Gastrocnemius medialis (tissue), 4 donors: Measurements from ENCODE around the gene TMEM132D. TPM values are rescaled to one million over a fixed set of nuclear protein-coding genes. Genes with fewer than 3 reads are reported as not detected.
"Not testable (repeated sequence)": the region's sequence is repeated elsewhere in the genome, so short reads cannot be mapped to it uniquely, and the experiment has no call there.

Experiments used
- ATAC-seq, 2 donors: fragments of 150-250 bp; one replicate each; pipeline ENCODE4 v1.9.1; 2016
- DNase-seq, 2 donors: peaks; one replicate each; pipeline ENCODE4 v3.0.0-alpha.2; 2019
- H3K27ac ChIP-seq, 4 donors: fragments of 200-600 bp; sonication (generic); 1 replicate in 1 of 4; 2 replicates in 3 of 4; pipeline ENCODE4 v1.5.1; 2016 to 2018; ENCODE audit warnings: mild to moderate bottlenecking in 2 of 4, moderate library complexity in 1 of 4
- H3K27me3 ChIP-seq, 3 donors: fragments of 200-600 bp; sonication (generic) in 2 of 3; 1 replicate in 1 of 3; 2 replicates in 2 of 3; pipeline versions ENCODE4 v1.5.1 to v1.6.0; 2016 to 2019; ENCODE audit warnings: mild to moderate bottlenecking in 1 of 3, moderate library complexity in 1 of 3
- H3K36me3 ChIP-seq, 2 donors: fragments of 200-600 bp; sonication (generic) in 1 of 2; one replicate each; pipeline ENCODE4 v1.5.1; 2017 to 2018
- H3K4me1 ChIP-seq, 2 donors: fragments of 200-600 bp; sonication (generic) in 1 of 2; one replicate each; pipeline ENCODE4 v1.5.1; 2016 to 2017; ENCODE audit warnings: mild to moderate bottlenecking in 2 of 2
- H3K4me3 ChIP-seq, 4 donors: fragments of 200-600 bp; sonication (generic) in 3 of 4; 1 replicate in 1 of 4; 2 replicates in 3 of 4; pipeline ENCODE4 v1.5.1; 2016 to 2019; ENCODE audit warnings: mild to moderate bottlenecking in 2 of 4
- H3K9me3 ChIP-seq, 3 donors: fragments of 200-600 bp; sonication (generic) in 2 of 3; 1 replicate in 1 of 3; 2 replicates in 2 of 3; pipeline ENCODE4 v1.5.1; 2016 to 2019
- CTCF ChIP-seq, 5 experiments: fragments of 450-650 bp in 3 of 5; fragments of 200-600 bp in 2 of 5; sonication (generic) in 2 of 5; IDR thresholded peaks in 4 of 5; conservative IDR thresholded peaks in 1 of 5; 1 replicate in 4 of 5; 2 replicates in 1 of 5; pipeline ENCODE4 v1.5.1; 2016 to 2019; ENCODE audit warnings: antibody characterized with exemption in 5 of 5, mild to moderate bottlenecking in 3 of 5, moderate library complexity in 3 of 5
- POLR2A ChIP-seq, 2 donors: fragments of 450-650 bp; IDR thresholded peaks; one replicate each; pipeline ENCODE4 v1.6.1; 2017; ENCODE audit warnings: antibody characterized with exemption in 2 of 2, mild to moderate bottlenecking in 2 of 2, moderate library complexity in 2 of 2
- in situ Hi-C, 4 donors: fragments of 200-750 bp; cut with MboI; loops; one replicate each; pipeline versions ENCODE4 v1.15.0 to v1.8.0; 2017; ENCODE audit warnings: low sequenced_read_pairs in 4 of 4
- intact Hi-C: fragments of 100-400 bp; cut with DNase I; formaldehyde crosslinking; loops from one replicate; pipeline ENCODE4 v1.15.1; 2023; ENCODE audit warnings: low total_unique reads
- total RNA-seq, 4 donors: library from RNA; depleted of rRNA; stranded (reverse); fragments of >200 nt; gene quantifications; one replicate each; pipeline versions ENCODE4 v1.1.0 to v1.2.3, GENCODE V29; 2016

TMEM132D gene
- total RNA-seq, 4 donors from 2014 or later = not detected

- Histone ChIP-seq H3K36me3 (no peaks in the 10 kb centered on the region), H3K27ac (no peak overlapping the region), H3K27me3 (no peaks in the 10 kb centered on the region), H3K4me1 (no peaks in the 10 kb centered on the region), H3K4me3 (no peak overlapping the region), H3K9me3 (no peaks in the 10 kb centered on the region)
- no peak for DNase-seq
- in situ Hi-C loops (no loop called here), intact Hi-C loops (no loop called here)
- TF ChIP-seq POLR2A (IDR thresholded peaks at IDR 0.05) (no peak), CTCF (IDR thresholded peaks at IDR 0.05 in 4 of 5, conservative IDR thresholded peaks at IDR 0.05 in 1 of 5) (no peak)
- ATAC-seq = no peak
Observed at GRCh38 chr12:129063600-129063999, 840.2 kb downstream of the TMEM132D start.

DNA sequence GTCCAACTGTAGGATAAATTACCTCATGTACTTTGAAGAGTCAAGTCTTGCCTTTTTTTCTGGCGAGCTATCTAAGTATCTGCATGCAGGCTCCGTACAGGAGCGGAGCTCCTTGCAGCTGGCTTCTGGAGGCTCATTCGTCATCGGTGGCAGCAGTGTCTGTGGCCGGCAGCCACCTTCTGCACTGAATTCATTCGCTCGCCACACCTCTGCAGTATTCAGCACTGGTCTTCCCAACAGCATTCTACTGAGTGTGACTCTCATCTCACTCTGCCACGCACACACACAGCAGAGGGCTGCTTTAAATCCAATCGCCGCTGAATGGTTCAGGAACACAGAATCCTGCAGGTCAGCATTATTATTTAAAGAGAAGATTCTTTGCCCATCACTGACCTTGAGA, 850.6 kb downstream of the TMEM132D start:
- H3K4me1 ChIP-seq = no peaks in the 10 kb centered on the region
- H3K9me3 ChIP-seq = no peaks in the 10 kb centered on the region
- DNase-seq (no peak), ATAC-seq (no peak)
- TF ChIP-seq POLR2A (IDR thresholded peaks at IDR 0.05) (no peak), CTCF (IDR thresholded peaks at IDR 0.05 in 4 of 5, conservative IDR thresholded peaks at IDR 0.05 in 1 of 5) (no peak)
- no peaks in the 10 kb centered on the region for H3K27me3 ChIP-seq
- H3K27ac ChIP-seq = no peak overlapping the region
- intact Hi-C loops (no loop called here), in situ Hi-C loops (no loop called here)
- H3K36me3 ChIP-seq = no peaks in the 10 kb centered on the region
- H3K4me3 ChIP-seq = no peak overlapping the region

DNA sequence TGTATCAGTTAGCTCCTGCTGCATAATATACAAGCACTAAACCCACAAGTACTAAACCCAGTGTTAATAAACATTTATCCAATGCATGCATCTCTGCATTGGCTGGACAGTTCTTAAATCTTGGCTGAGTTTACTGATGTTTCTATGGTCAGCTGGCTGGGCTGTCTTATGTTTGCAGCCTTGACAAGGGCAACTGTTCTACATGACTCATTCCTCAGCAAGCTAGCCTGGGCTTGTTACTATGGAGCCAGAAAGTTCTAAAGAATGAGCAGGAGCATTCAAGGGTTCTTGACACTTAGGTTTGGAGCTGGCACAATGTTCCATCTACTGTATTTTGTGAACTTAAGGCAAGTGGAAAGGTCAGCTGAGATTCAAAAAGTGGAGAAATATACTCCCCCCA, 851.5 kb downstream of the TMEM132D start:
- DNase-seq = no peak
- Histone ChIP-seq H3K4me1 (no peaks in the 10 kb centered on the region), H3K27ac (no peak overlapping the region), H3K36me3 (no peaks in the 10 kb centered on the region), H3K27me3 (no peaks in the 10 kb centered on the region), H3K4me3 (no peak overlapping the region), H3K9me3 (no peaks in the 10 kb centered on the region)
- in situ Hi-C loops (no loop called here), intact Hi-C loops (no loop called here)
- TF ChIP-seq POLR2A (IDR thresholded peaks at IDR 0.05) (no peak), CTCF (IDR thresholded peaks at IDR 0.05 in 4 of 5, conservative IDR thresholded peaks at IDR 0.05 in 1 of 5) (no peak)
- no peak for ATAC-seq

DNA sequence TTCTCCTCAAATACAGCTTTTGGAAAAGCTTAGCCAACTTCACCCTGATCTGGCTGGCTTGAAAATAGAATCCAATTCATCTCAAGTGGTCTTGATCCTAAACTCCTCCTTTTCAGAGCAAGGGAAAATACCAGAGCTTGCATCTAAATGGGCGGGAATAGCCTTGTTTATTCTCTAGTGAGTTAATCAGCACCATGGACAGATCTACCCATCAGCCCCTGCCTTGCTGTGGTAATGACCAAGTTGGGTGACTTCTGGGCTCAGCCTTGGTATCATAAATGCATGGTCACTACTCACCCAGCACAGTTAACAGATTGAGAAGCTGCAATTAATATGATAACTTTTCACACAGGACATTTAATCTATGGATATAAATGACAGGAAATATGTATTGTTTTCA, 853.9 kb downstream of the TMEM132D start:
- no peak for TF ChIP-seq POLR2A (IDR thresholded peaks at IDR 0.05)
- no peak for TF ChIP-seq CTCF (IDR thresholded peaks at IDR 0.05 in 4 of 5, conservative IDR thresholded peaks at IDR 0.05 in 1 of 5)
- Histone ChIP-seq H3K9me3 (no peaks in the 10 kb centered on the region), H3K27me3 (no peaks in the 10 kb centered on the region), H3K4me3 (no peak overlapping the region), H3K36me3 (no peaks in the 10 kb centered on the region), H3K4me1 (no peaks in the 10 kb centered on the region), H3K27ac (no peak overlapping the region)
- intact Hi-C loops = no loop called here
- no peak for ATAC-seq
- DNase-seq = no peak
- in situ Hi-C loops = no loop called here

GRCh38 chr12:129043334-129043733, 860.5 kb downstream of the TMEM132D start:
- in situ Hi-C loops, intact Hi-C loops, H3K27ac ChIP-seq, DNase-seq, H3K4me1 ChIP-seq, ATAC-seq, H3K27me3 ChIP-seq, H3K9me3 ChIP-seq, H3K36me3 ChIP-seq, H3K4me3 ChIP-seq: not testable (repeated sequence)
